Ovary (tissue), 3 donors: ENCODE data around the gene NEDD4L.

Experiments used
- CTCF ChIP-seq, 3 donors: fragments of 450-650 bp in 2 of 3; fragments of 200-600 bp in 1 of 3; IDR thresholded peaks; one replicate each; pipeline versions ENCODE4 v1.5.1 to v1.8.0; 2016 to 2022; ENCODE audit warnings: antibody characterized with exemption in 3 of 3, mild to moderate bottlenecking in 1 of 3
- POLR2A ChIP-seq: fragments of 450-650 bp; IDR thresholded peaks from one replicate; pipeline ENCODE4 v1.6.1; 2017; ENCODE audit warnings: antibody characterized with exemption, mild to moderate bottlenecking, moderate library complexity
- donor health status: DM: no; HTN: no; CAD: no.

DNA sequence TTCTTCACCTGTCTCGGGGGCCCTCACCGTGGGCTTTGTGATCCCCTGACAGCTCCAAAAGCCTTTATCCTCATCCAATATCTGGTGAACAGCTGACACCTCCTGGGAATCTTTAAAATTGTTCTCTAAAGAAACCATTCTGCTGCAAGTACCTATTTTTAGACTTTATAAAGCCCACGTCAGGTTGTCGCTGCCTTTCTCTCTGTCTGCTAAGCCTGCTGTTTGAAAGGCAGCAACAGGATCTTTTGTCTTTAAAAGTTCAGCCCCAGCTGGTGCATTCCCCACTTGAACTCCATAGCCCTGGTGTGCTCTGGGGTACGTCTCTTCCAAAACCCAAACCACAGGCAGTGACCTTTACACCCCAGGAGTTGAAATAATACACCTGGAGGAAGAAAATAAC, 145.0 kb downstream of the NEDD4L start:
- TF ChIP-seq CTCF (IDR thresholded peaks at IDR 0.05) = no peak
- TF ChIP-seq POLR2A = no peak
